Fibroblast of mammary gland (primary cell): ENCODE data around the gene ADM2.

ENCODE experiments used
- DNase-seq: peaks from one replicate; pipeline ENCODE4 v3.0.0-alpha.2; 2010; ENCODE audit warnings: low read depth
- H3K4me3 ChIP-seq: 2 replicates; pipeline ENCODE4 v1.5.1; 2011; ENCODE audit warnings: low read depth, mild to moderate bottlenecking, low read length, moderate library complexity; ENCODE audit not compliant: control insufficient read depth
- TF ChIP-seq, protein P1 (sequence below): conservative IDR thresholded peaks from 2 replicates; pipeline ENCODE4 v1.5.1; 2011; ENCODE audit warnings: low read depth, low read length, inconsistent platforms; ENCODE audit not compliant: control insufficient read depth, insufficient read depth

ADM2 gene

DNA sequence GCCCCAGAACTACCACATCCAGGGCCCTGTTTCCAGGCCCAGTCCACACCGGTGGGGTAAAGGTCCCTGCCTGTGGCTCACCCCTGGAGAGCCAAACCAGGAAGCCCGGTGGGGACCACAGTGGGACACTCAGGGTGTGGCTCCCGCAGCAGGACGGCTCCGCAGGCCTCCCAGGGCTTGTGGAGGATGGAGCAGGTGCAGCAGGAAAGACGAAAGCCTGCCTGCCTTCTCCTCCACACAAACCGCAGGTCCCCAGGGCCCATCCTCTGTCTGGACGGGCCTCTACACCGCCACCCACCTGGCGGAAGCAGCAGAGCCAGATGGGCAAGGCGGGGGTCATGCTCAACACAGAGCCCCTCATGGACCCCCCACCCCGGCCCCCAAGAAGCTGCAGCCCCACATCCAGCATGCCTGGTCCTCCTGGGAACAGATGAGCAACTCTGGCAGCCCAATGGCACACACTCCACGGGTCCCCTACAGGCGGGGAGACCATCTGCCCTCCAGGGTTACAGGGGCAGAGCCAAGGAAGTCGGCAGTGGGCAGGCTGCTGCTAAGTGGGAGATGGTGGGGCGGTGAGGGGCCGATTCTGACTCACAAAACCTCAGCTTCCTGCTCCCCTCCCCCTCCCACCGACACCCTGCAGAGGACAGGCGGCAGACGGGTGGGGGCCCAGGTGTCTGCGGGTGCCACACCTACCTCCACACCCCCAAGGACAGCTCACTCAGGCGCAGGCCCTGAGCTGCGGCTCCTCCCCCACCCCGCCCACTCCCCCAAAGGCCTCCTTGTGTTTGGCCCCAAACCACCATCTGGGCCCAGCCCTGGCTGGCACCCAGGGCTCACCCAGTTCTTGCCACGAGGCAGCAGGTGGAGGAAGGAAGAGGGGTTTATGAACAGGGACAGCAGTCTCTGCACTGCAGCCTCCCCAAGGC is 11.7 kb upstream of the ADM2 start:
- no peak overlapping the region for H3K4me3 ChIP-seq
- peak; percentile 30 for DNase-seq
- TF ChIP-seq, protein P1, sequence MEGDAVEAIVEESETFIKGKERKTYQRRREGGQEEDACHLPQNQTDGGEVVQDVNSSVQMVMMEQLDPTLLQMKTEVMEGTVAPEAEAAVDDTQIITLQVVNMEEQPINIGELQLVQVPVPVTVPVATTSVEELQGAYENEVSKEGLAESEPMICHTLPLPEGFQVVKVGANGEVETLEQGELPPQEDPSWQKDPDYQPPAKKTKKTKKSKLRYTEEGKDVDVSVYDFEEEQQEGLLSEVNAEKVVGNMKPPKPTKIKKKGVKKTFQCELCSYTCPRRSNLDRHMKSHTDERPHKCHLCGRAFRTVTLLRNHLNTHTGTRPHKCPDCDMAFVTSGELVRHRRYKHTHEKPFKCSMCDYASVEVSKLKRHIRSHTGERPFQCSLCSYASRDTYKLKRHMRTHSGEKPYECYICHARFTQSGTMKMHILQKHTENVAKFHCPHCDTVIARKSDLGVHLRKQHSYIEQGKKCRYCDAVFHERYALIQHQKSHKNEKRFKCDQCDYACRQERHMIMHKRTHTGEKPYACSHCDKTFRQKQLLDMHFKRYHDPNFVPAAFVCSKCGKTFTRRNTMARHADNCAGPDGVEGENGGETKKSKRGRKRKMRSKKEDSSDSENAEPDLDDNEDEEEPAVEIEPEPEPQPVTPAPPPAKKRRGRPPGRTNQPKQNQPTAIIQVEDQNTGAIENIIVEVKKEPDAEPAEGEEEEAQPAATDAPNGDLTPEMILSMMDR = no peak

DNA sequence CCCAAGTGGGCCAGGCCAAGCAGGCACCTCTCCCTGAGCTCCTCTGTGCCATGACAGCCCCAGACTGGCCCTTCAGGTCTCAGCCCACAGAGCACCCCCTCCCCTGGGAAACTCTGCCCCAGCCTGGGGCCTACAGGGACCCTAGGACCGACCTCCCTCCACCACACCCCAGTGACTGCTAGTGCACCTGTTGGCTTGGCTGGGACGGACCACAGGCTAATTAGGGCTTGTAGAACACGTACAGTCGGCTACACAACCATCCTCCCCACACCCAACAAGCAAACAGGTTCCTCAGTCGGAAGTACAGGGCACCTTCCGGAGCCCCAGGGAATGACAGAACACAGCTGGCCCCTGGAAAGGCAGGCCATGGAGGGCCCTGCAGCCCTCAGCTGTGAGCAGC is 10.9 kb upstream of the ADM2 start:
- no peak for DNase-seq
- TF ChIP-seq, protein P1 = no peak
- no peak overlapping the region for H3K4me3 ChIP-seq

DNA sequence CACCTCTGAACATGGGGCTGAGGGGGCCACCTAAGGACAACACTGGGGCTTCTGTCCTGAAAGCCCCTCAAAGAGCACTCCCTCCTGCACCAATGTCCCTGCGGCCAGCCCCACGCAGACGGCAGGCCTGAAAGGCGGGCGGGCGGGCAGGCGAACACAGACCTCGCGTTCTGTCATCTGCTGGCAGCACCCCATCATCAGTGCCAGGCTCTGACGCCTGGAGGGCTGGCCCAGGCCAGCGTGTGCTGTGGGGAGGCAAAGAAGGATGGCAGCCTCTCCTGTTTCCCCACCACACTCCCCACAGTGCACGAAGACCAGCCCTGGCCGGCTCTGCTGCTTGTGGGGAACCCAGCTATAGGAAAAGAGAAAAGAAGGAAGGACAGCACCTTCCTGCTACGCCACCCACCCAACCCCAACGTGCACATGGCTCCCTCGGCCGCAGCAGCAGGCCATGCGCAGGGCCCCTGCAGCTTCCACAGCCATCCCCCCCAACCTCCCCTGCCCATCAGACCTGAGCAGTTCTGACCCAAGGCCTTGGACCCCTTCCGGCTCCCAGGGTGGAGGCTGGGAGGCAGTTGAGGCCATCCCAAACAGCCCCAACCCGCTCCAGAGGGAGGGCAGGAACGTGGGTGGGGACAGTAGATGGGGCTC is 10.0 kb upstream of the ADM2 start:
- no peak overlapping the region for H3K4me3 ChIP-seq
- DNase-seq = no peak
- TF ChIP-seq, protein P1 = no peak

DNA sequence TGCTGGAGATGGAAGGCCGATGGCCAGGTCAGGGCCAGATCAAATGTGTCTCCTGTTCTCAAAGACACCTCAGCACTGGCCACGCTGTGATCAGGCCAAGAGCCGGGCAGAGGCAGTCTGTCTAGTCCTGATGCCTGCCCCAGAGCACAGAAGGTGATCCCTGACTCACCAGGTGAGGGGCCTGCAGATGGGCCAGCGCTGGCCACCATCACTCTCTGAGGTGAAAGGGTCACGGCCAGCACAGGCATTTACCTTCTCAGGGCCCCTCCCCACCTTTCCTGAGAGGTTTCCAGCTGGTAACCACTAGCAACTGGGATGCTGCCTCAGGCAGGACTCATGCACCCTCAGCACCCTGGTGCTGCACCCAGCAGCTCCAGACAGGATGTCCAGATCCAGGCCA is 9.4 kb upstream of the ADM2 start:
- TF ChIP-seq, protein P1 = no peak
- DNase-seq = no peak
- no peak overlapping the region for H3K4me3 ChIP-seq

DNA sequence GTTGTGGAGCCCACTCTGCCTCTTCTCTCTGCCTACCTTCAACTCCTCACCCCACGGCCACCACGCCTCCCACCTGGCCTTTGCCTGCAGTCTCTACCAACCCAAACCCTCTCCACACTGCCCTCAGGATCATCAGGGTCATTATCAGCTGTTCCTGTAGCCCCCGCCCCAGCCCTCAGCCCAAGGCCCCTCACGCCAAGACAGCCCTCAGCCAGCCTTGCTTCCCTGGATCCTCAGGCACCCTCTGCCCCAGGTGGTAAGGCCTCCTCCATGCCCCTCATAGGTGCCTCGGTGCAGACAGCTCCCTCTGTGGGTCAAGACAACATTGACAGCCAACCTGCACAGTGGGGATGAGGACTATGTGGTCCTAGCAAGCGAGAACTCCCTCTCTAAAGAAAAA is 8.3 kb upstream of the ADM2 start:
- no peak overlapping the region for H3K4me3 ChIP-seq
- TF ChIP-seq, protein P1 = peak; percentile 3
- no peak for DNase-seq

DNA sequence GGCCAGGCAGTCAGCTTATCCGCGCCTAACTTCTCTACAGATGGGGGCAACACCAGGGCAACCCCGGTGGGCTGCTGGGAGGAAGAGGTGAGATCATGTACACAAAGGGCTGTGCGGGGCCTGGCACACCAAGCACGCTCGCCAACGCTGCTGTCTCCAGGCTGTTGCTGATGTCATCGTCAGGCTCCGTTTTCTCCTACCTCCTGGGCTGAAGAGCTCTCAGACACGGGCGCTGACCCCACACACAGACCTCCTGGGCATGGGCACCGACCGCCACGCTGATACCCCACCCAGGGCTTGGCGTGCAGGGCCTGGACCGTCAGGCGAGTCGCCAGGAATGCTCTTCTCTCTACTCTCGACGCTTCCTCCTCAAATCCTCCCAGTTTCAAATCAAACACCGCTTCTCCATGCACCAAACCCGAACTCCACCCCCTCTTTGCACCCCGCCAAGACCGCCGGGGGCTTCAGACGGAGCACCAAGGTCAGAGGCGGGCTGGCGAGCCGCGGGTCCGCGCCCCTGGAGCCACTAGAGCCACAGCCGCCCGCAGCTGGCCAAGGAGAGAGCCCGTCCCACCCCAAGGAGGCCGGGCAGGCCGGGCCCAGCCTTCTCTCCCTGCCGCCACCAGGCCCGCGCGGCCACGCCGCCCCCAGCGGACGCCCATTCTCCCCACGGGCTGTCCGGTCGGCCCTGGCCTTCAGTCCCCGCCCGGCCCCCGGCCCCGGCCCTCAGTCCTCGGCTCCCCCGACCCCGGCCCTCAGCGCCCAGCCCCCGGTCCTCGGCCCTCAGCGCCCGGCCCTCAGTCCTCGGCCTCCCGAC is 7.3 kb upstream of the ADM2 start:
- peak overlapping the region; percentile 59 for H3K4me3 ChIP-seq
- TF ChIP-seq, protein P1 = no peak
- peak; percentile 61 for DNase-seq
